Activated CD4-positive, alpha-beta memory T cell treated with anti-CD3 and anti-CD28 coated beads for 36 hours (primary cell): Measurements from ENCODE around the gene DDX5. TPM values are rescaled to one million over a fixed set of nuclear protein-coding genes. Genes with fewer than 3 reads are reported as not detected.
A peak's percentile ranks its signal among the peaks of the same experiment; 100 is the strongest.
"Not testable (repeated sequence)": the region's sequence is repeated elsewhere in the genome, so short reads cannot be mapped to it uniquely, and the experiment has no call there.

Experiments used
- CTCF ChIA-PET: fragments of 350-600 bp; sonication (Branson Sonifier 250); formaldehyde crosslinking; loops from one replicate; lab custom pipeline; 2021; ENCODE audit warnings: antibody characterized with exemption, inconsistent platforms; lab: Charles Lee
- POLR2A ChIA-PET: fragments of 350-600 bp; sonication (Branson Sonifier 250); formaldehyde crosslinking; loops from one replicate; lab custom pipeline; 2021; ENCODE audit warnings: antibody characterized with exemption; lab: Charles Lee
- DNase-seq: peaks from one replicate; pipeline ENCODE4 v3.0.0-alpha.2; 2020
- H3K27ac Mint-ChIP-seq: one replicate; pipeline ENCODE4 v1.8.0; 2021; ENCODE audit warnings: mixed read lengths
- H3K27me3 Mint-ChIP-seq: one replicate; pipeline ENCODE4 v1.8.0; 2021; ENCODE audit warnings: mixed read lengths
- H3K36me3 Mint-ChIP-seq: one replicate; pipeline ENCODE4 v1.8.0; 2021; ENCODE audit warnings: mixed read lengths
- H3K4me1 Mint-ChIP-seq: one replicate; pipeline ENCODE4 v1.8.0; 2021; ENCODE audit warnings: low read depth, mixed read lengths
- H3K4me3 Mint-ChIP-seq: one replicate; pipeline ENCODE4 v1.8.0; 2021; ENCODE audit warnings: mild to moderate bottlenecking, mixed read lengths
- H3K9me3 Mint-ChIP-seq: one replicate; pipeline ENCODE4 v1.8.0; 2021; ENCODE audit warnings: mixed read lengths
- intact Hi-C: fragments of 100-400 bp; cut with micrococcal nuclease; formaldehyde crosslinking; loops from one replicate; pipeline ENCODE4 v1.15.1; 2023
- total RNA-seq, 2 experiments: library from RNA; stranded (reverse); gene quantifications; one replicate each; pipeline ENCODE4 v1.2.3, GENCODE V29; 2021

The DDX5 gene
- total RNA-seq, 2 experiments from 2014 or later = 583 to 626 TPM

DNA sequence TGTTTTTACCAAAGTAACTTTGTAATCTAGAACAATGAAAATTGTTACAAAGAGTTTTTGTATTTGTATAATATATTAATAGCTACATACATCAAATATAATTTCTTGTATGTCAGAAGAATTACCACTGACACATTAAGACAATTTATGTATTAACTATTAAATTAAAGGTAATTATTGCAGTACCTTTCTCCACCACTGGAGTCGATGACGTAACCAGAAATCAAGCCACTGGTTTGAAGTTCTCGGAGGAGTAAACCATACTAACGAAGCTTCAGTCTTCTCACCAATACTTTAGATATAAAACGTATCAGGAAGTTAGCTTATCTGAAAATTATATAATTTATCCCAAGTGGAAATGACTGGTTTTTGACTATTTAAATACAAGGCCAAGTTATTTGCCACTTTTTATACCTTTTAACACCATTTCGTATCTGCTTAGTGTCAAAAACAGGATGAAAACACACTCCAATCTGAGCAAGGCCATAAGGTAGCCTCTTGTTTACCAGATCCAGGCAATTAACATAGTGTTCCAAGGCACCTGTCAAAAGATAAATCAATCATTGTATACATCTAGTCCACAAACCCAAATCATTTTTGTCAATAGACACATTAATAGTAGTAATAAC lies 13.5 kb downstream of the DDX5 start:
- POLR2A ChIA-PET = interaction anchor here (1.0 to 1.8 kb wide), 5 partner anchors 11 to 15 kb away, joined by 3 to 10 read pairs (median 5); partner anchors contain the start of genes CEP95 and DDX5
- peaks cover 41% of the 10 kb centered on the region for H3K4me1 Mint-ChIP-seq
- no peak overlapping the region for H3K4me3 Mint-ChIP-seq
- CTCF ChIA-PET = interaction anchor here (0.6 to 5.7 kb wide), 21 partner anchors 11 to 600 kb away, joined by 3 to 192 read pairs (median 4); partner anchors contain the start of genes CEP95 and DDX5
- H3K36me3 Mint-ChIP-seq = peaks cover 38% of the 10 kb centered on the region
- DNase-seq = peak; percentile 16
- no peaks in the 10 kb centered on the region for H3K9me3 Mint-ChIP-seq
- H3K27me3 Mint-ChIP-seq = no peaks in the 10 kb centered on the region
- H3K27ac Mint-ChIP-seq = peak overlapping the region; percentile 33
- intact Hi-C loops = loop anchor here (2.0 to 10.0 kb wide), 2 partner anchors 14 to 188 kb away; partner anchors contain the start of genes CEP95 and DDX5

DNA sequence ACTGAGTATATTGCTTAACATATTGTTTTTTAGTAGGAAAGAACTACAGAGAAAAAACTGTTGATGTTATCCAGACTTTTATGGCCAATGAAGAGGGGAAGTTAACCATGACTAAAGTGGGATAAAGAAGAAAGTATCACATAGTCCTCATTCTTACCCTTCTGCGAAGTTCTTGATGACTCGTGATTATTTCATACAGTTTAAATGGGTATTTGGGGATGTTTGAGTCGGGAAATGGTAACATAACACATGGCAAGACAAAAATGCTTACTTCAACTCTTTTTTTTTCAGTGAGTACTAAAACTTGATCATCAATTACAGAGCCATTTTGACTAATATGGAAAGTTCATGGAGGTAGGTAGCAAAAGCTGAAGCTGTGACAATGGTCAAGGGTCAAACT lies 14.1 kb downstream of the DDX5 start:
- no peaks in the 10 kb centered on the region for H3K27me3 Mint-ChIP-seq
- H3K4me3 Mint-ChIP-seq = no peak overlapping the region
- intact Hi-C loops = loop anchor here (1.0 to 10.0 kb wide), 3 partner anchors 15 to 187 kb away; partner anchors contain the start of genes CEP95 and DDX5
- ChIA-PET CTCF (interaction anchor here (0.7 to 5.7 kb wide), 21 partner anchors 10 to 600 kb away, joined by 3 to 192 read pairs (median 4); partner anchors contain the start of genes CEP95 and DDX5), POLR2A (interaction anchor here (1.0 to 1.8 kb wide), 3 partner anchors 12 to 14 kb away, joined by 3 to 10 read pairs (median 6); partner anchors contain the start of gene DDX5)
- no peak for DNase-seq
- no peak overlapping the region for H3K27ac Mint-ChIP-seq
- peaks cover 36% of the 10 kb centered on the region for H3K36me3 Mint-ChIP-seq
- H3K9me3 Mint-ChIP-seq = no peaks in the 10 kb centered on the region
- H3K4me1 Mint-ChIP-seq = peaks cover 35% of the 10 kb centered on the region

DNA sequence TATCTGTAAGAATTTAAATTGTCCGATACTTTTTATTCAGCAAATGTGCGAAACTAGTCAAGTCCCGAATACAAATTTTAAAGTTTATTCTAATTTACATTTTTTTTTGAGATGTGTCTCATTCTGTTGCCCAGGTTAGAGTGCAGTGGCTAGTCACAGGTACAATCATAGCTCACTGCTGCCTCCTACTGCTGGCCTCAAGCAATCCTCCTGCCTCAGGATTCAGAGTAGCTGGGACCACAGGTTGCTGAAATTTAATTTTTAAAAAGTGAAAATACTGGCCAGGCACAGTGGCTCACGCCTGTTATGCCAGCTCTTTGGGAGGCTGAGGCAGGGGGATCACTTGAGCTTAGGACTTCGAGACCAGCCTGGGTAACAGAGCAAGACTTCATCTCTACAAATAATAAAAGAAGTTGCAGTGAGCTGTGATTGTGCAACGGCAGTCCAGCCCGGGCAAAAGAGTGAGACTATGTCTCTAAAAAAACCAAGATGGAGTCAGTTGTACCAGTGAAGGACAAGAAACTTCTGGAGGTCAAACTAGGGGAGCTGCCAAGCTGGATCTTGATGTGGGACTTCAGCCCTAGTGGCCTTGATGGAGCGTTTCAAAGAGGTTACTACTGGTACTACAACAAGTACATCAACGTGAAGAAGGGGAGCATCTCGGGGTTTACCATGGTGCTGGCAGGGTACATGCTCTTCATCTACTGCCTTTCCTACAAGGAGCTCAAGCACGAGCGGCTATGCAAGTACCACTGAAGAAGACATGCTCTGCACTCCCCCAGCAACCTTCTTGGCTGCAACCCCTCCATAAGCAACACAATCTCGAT lies 14.8 kb downstream of the DDX5 start:
- Mint-ChIP-seq H3K9me3 (no peaks in the 10 kb centered on the region), H3K27ac (no peak overlapping the region), H3K36me3 (peaks cover 34% of the 10 kb centered on the region), H3K27me3 (no peaks in the 10 kb centered on the region), H3K4me3 (no peak overlapping the region), H3K4me1 (peaks cover 34% of the 10 kb centered on the region)
- CTCF ChIA-PET = interaction anchor here (0.5 to 5.7 kb wide), 30 partner anchors 7 to 245 kb away, joined by 3 to 192 read pairs (median 4); partner anchors contain the start of genes CEP95 and DDX5
- peak; percentile 70 for DNase-seq
- intact Hi-C loops = loop anchor here (1.0 to 10.0 kb wide), 2 partner anchors 71 to 186 kb away; no protein-coding TSS in a partner anchor
- POLR2A ChIA-PET = interaction anchor here (1.1 to 1.8 kb wide), 2 partner anchors 14 to 15 kb away, joined by 5 to 10 read pairs; partner anchors contain the start of genes CEP95 and DDX5

DNA sequence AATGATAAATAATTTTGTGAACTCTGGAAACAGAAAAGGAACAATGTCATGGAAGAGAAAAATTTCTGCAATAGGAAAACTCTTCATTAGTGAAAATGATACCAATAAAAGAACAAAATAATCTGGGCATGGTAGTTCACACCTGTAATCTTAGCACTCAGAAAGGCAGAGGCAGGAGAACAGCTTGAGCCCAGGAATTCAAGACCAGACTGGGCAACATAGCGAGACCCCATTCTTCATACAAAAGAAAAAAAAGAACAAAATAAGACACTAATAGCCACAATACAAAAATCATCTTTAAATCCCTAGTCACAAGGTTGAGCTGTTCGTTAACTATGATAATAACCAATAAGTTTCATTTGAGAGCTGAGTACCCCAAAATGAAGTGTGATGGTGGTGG lies 17.8 kb downstream of the DDX5 start:
- no peak overlapping the region for H3K4me3 Mint-ChIP-seq
- DNase-seq = no peak
- H3K27me3 Mint-ChIP-seq = no peaks in the 10 kb centered on the region
- peaks cover 25% of the 10 kb centered on the region for H3K4me1 Mint-ChIP-seq
- H3K9me3 Mint-ChIP-seq = no peaks in the 10 kb centered on the region
- intact Hi-C loops = no loop called here
- ChIA-PET CTCF (interaction anchor here (5.7 kb wide), 1 partner anchor 67 kb away, joined by 192 read pairs; no protein-coding TSS in a partner anchor), POLR2A (no interaction called here)
- peaks cover 40% of the 10 kb centered on the region for H3K36me3 Mint-ChIP-seq
- H3K27ac Mint-ChIP-seq = no peak overlapping the region

DNA sequence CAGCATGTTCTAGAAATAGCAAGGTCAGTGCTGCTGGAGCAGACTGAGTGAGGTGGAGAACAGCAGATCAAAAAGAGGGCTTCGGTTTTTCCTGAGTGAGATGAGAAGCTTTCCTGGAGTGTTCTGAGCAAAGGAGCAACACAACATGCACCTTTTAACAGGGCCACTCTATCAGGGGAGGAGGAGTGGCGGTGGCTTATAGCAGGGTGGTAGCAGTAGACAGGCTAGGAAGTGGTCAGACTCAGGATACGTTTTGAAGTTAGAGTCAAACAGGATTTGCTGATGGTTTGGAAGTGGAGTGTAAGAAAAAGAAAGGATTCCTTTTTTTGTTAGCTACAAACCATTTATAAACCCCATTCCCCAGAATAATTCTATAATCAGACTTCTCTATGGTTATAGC lies 21.7 kb downstream of the DDX5 start:
- no peaks in the 10 kb centered on the region for H3K9me3 Mint-ChIP-seq
- DNase-seq = no peak
- ChIA-PET CTCF (interaction anchor here (2.8 kb wide), 1 partner anchor 65 kb away, joined by 14 read pairs; no protein-coding TSS in a partner anchor), POLR2A (interaction anchor here (0.5 kb wide), 1 partner anchor 91 kb away, joined by 3 read pairs; no protein-coding TSS in a partner anchor)
- H3K4me3 Mint-ChIP-seq = no peak overlapping the region
- peak overlapping the region; percentile 4 for H3K27ac Mint-ChIP-seq
- intact Hi-C loops = no loop called here
- no peaks in the 10 kb centered on the region for H3K27me3 Mint-ChIP-seq
- peaks cover 23% of the 10 kb centered on the region for H3K36me3 Mint-ChIP-seq
- peaks cover 11% of the 10 kb centered on the region for H3K4me1 Mint-ChIP-seq

DNA sequence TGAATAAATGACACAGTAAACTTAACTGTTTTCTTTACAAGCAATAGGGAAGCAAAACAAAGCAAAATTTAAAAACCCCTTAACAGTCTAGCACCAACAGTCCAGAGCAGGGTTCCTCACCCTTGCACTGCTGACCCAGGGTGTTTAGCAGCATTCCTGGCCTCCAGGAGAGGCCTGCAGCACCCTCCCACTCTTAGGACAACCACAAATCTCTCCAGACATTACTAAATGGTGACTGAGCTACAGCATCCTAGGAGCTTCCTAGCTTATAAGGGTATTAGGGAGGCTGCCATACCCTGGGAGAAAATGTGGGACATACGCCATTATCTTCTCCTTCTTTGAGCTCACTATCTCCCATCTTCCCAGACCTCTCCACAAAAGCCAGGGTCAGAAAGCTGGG lies 25.1 kb downstream of the DDX5 start:
- H3K4me3 Mint-ChIP-seq = no peak overlapping the region

DNA sequence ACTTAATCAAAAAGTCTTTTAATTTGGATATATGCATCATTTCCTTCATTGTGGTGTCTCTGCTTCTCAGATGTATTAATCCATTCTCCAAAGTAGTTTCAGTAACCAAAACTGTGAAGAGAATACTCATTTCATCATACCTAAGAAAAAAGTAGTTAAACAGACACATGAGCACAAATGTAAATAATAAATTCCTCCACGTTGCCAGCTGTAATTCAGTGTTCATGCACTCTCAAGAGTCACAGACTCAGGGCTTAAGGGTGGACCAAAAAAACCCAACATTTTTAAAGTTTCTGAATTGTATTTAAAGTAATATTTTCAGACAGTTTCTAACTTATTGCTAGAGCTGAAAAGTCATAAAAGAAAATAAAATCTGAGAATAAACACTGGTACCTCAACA lies 28.2 kb downstream of the DDX5 start:
- intact Hi-C loops = no loop called here
- no peak for DNase-seq
- Mint-ChIP-seq H3K4me1 (no peaks in the 10 kb centered on the region), H3K27me3 (no peaks in the 10 kb centered on the region), H3K9me3 (no peaks in the 10 kb centered on the region), H3K27ac (no peak overlapping the region), H3K4me3 (no peak overlapping the region), H3K36me3 (peaks cover 6% of the 10 kb centered on the region)
- CTCF ChIA-PET = interaction anchor here (0.7 to 5.3 kb wide), 3 partner anchors 13 to 278 kb away, joined by 3 to 23 read pairs (median 4); no protein-coding TSS in a partner anchor
- POLR2A ChIA-PET = interaction anchor here (0.8 kb wide), 1 partner anchor 29 kb away, joined by 3 read pairs; the partner anchor contains the start of gene CEP95

More for the DNA sequence above, 25.1 kb downstream of the DDX5 start:
- Mint-ChIP-seq H3K9me3 (no peaks in the 10 kb centered on the region), H3K4me1 (peaks cover 11% of the 10 kb centered on the region), H3K27ac (no peak overlapping the region), H3K36me3 (peaks cover 20% of the 10 kb centered on the region), H3K27me3 (no peaks in the 10 kb centered on the region)
- ChIA-PET CTCF (interaction anchor here (1.5 kb wide), 1 partner anchor 12 kb away, joined by 4 read pairs; no protein-coding TSS in a partner anchor), POLR2A (no interaction called here)
- intact Hi-C loops = no loop called here
- DNase-seq = no peak

DNA sequence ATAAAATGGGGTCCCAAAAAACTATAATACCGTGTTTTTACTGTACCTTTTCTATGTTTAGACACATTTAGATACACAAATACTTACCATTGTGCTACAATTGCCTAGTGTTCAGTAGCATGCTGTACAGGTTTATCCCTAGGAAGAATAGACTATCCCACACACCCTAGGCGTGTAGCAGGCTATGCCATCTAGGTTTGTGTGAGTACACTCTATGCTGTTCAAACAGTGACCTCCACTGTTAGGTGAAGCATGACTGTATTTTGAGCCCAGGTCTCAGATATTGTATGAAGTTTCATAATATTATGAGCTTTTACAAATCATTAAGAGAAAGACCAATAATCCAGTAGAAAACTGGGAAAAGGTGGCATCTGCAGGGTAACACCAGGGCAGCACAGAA lies 33.5 kb downstream of the DDX5 start:
- Mint-ChIP-seq H3K27ac (no peak overlapping the region), H3K4me3 (no peak overlapping the region), H3K27me3 (no peaks in the 10 kb centered on the region), H3K36me3 (peaks cover 4% of the 10 kb centered on the region), H3K9me3 (no peaks in the 10 kb centered on the region), H3K4me1 (no peaks in the 10 kb centered on the region)
- POLR2A ChIA-PET = no interaction called here
- intact Hi-C loops = no loop called here
- CTCF ChIA-PET = no interaction called here
- no peak for DNase-seq

DNA sequence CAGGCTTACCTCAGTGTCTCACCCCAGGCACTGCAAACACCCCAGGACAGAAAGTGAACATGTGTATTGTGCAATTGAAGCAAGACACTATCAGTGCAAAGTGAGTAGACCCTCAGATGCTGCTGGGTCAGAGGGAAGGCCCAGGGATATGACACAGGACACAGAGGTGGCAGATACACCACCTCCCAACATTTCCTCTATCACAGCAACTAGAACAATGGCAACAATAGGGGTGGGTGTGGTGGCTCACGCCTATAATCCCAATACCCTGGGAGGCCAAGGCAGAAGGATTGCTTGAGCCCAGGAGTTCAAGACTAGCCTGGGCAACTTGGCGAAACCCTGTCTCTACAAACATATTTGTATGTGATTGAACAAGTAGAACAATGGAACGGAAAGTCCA lies 34.6 kb downstream of the DDX5 start:
- Mint-ChIP-seq H3K4me1 (no peaks in the 10 kb centered on the region), H3K27ac (no peak overlapping the region), H3K9me3 (no peaks in the 10 kb centered on the region), H3K36me3 (no peaks in the 10 kb centered on the region), H3K27me3 (no peaks in the 10 kb centered on the region), H3K4me3 (no peak overlapping the region)
- intact Hi-C loops = no loop called here
- ChIA-PET CTCF (no interaction called here), POLR2A (no interaction called here)
- DNase-seq = no peak

DNA sequence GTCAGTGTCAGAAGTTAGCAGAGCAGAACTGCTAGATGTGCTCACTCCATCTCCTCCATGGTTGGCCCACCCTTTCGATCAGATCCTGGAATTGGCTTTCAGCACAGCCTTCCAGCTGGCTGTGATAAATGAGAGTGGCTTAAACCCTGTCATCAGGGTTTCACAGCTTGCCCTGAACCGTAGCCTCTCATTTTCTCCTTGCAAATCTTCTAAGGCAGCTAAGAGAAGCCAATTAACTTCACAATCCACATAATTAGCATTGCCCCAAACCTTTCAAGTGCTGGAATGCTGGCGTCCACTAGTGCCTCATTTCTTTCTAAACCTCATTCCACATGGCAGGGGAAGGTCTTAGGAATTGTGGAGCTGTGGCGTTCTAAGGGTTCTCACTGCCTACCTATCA lies 35.5 kb downstream of the DDX5 start:
- no peaks in the 10 kb centered on the region for H3K36me3 Mint-ChIP-seq
- ChIA-PET POLR2A (no interaction called here), CTCF (no interaction called here)

DNA sequence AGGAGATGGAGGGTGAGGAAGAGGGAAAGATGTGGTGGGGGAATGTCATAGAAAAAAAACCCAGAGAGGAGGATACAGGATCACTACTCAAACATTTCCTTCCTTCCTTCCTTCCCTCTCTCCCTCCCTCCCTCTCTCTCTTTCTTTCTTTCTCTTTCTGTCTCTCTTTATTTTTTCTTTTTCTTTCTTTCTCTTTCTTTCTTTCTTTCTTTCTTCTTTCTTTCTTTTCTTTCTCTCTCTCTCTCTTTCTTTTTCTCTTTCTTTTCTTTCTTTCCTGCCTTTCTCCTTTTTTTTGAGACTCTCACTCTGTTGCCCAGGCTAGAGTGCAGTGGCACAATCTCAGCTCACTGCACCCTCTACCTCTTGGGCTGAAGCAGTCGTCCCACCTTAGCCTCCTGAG lies 39.3 kb downstream of the DDX5 start:
- POLR2A ChIA-PET, H3K27ac Mint-ChIP-seq, H3K9me3 Mint-ChIP-seq, H3K36me3 Mint-ChIP-seq, CTCF ChIA-PET, DNase-seq, intact Hi-C loops, H3K4me1 Mint-ChIP-seq, H3K4me3 Mint-ChIP-seq, H3K27me3 Mint-ChIP-seq: not testable (repeated sequence)

More for the DNA sequence above, 35.5 kb downstream of the DDX5 start:
- H3K27me3 Mint-ChIP-seq = no peaks in the 10 kb centered on the region
- no peak overlapping the region for H3K27ac Mint-ChIP-seq
- H3K4me1 Mint-ChIP-seq = no peaks in the 10 kb centered on the region
- no peak for DNase-seq
- H3K4me3 Mint-ChIP-seq = no peak overlapping the region
- intact Hi-C loops = no loop called here
- H3K9me3 Mint-ChIP-seq = no peaks in the 10 kb centered on the region
